SHP77 treated with DMSO at 0.1 percent for 48 hours (cell line): ENCODE results near the gene IL1RL2.

ENCODE experiments used
- DNase-seq: peaks from one replicate; lab custom pipeline; 2025; lab: John Stamatoyannopoulos, UW

IL1RL2 gene

DNA sequence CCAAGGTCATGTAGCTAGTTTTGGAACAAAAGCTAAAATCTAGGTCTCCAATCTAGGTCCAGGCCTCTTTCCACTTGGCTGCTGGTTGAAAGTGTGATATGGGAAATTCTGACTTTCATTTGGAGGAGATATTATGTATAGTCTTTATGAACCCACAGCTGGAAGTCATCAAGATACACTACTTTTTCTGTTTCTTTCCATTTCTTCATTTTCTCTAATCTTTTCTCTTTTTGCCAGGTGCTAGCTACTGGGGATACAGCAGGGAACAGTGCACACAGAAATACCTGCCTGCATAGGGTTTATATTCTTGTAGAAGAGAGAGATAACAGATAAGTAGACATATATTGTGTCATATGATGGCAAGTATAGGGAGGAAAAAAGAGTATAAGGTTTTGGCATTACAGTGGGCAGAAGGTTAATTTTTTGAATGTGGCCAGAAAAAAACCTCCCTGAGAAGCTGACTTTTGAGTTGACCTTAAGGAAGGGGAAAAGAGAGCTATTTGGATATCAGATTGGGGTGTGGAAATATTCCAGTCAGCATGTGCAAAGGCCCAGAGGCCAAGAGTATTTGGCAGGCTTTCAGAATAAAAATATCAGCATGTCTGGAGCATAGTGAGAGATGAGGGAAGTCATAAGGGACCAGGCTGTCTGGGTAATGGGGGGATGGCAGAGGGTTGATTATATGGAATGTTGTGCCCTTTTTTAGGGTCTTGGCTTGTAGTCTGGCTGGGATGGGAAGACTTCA, 28.6 kb upstream of the IL1RL2 start:
- DNase-seq = no peak

DNA sequence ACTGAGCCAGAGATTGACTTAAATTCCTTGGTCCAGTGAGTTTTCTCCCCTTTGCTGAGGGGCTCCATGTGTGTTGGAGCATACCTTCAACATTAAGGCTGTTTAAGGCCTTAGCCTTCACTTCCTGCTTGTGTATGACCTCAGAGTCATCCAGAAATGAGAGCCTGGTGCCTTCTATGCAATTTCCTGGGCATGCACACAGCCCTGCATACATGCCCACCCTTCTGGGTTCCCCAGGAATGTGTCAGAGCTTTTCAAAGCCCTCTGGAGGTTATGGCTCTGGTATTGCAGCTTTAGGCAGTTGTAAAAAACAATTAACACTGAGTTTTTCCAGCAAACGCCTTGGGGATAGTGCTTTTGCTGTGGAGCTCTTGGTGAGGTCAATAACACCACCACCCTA, 27.5 kb upstream of the IL1RL2 start:
- no peak for DNase-seq

DNA sequence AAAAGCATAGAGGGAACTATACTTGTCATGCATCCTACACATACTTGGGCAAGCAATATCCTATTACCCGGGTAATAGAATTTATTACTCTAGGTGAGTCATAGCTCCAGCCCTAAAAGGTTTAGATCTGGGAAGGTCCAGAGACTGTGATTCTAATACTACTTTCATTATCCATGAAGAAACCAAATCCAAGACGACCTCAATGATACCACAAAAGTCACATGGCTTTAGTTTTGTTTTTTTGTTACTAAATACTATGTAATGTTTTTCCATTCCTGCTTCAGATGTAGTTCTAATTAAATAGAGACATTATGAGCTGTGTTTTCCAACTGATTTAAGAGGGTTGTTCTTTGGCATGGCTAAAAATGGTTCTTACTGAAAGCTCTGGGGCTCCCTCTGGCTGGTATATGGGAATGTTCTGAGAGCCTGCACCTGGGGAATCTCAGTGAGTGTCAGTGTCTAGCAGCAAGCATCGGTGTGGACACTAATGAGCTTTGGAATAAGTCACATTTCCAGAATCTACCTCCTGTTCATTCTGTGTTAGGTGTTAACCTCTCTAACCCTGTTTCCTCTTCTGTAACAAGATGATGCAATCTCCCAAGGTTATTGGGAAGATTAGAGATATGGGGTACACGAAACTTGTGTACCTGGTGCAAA, 20.5 kb upstream of the IL1RL2 start:
- no peak for DNase-seq

DNA sequence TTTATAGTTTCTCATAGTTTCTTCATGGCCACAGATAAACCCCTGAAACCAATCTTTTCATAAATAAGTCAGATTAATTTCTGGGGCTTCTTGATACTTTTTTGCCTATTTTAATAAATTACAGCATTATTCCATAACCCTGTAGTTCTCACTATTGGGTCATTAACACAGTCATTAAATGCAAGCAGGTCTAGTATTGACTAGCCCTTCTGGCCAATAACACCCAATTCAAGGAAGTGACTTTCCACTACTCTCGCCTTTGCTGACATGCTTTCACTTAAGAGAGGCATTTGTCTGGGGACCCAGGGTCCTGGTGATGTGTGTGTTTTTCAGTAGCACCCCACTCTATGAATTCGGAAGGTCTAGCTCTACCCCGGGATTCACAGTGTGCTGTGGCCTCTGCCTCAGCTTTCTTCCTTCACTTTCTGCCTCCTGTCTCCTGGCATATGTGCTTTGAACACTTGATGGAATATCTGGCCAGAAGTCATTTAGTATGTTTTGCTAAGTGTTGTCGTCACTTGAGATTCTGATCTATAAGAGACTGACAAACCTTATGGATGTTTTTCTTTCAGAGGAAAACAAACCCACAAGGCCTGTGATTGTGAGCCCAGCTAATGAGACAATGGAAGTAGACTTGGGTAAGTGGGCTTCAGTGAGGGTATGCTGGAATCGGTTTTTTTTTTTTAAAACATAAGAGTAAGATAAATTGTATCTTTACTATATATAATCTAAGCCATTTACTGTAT, 18.6 kb upstream of the IL1RL2 start:
- no peak for DNase-seq

DNA sequence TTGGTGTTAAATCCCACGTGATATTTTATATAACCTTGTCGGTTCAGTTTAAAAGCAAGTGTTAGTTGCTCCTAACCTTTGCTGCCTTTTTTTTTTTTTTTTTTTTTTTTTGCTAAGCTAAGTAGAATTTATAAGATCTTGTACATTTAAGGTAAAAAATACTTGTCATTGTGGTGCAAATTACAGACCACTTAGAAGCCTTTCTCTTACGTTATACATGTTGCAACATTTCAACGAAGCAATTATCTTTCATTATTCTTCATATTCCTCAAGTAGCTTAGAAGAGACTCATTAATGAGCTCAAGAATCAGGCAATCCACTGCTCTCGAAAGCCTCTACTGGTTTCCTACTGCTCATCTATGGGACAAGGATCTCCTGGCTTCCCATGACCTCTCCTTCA, 14.9 kb upstream of the IL1RL2 start:
- no peak for DNase-seq

DNA sequence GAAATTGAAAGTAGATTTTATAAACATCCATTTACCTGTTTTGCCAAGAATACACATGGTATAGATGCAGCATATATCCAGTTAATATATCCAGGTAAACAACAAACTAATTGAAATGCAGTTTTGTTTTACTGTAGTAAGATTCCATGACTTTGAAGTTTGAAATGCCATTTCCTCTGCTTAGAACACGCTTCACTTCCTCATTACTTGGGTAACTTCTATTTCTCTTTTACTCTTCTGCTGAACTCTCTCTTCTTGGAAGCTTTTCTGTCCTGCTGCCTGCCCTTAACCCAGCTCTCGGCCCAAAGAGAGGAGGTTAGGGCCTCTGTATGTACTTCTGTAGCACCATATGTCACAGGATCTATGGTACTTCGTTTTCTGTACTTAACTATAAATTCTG, 14.1 kb upstream of the IL1RL2 start:
- no peak for DNase-seq

DNA sequence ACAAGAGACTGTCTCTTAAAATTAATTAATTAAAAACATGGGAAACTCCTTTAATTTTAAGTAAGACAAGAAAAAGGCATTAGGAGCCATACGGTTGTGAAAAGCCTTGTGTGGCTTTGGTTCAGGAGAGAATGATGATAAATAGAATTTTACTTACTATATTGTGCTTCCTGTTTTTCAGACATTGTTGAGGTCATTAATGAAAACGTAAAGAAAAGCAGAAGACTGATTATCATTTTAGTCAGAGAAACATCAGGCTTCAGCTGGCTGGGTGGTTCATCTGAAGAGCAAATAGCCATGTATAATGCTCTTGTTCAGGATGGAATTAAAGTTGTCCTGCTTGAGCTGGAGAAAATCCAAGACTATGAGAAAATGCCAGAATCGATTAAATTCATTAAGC, 10.7 kb upstream of the IL1RL2 start:
- no peak for DNase-seq

DNA sequence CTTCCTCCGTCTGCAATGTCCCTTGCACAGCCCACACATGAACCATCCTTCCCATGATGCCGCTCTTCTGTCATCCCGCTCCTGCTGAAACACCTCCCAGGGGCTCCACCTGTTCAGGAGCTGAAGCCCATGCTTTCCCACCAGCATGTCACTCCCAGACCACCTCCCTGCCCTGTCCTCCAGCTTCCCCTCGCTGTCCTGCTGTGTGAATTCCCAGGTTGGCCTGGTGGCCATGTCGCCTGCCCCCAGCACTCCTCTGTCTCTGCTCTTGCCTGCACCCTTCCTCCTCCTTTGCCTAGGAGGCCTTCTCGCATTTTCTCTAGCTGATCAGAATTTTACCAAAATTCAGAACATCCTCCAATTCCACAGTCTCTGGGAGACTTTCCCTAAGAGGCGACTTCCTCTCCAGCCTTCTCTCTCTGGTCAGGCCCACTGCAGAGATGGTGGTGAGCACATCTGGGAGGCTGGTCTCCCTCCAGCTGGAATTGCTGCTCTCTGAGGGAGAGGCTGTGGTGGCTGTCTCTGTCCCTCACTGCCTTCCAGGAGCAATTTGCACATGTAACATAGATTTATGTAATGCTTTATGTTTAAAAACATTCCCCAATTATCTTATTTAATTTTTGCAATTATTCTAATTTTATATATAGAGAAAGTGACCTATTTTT, 8.9 kb upstream of the IL1RL2 start:
- no peak for DNase-seq

DNA sequence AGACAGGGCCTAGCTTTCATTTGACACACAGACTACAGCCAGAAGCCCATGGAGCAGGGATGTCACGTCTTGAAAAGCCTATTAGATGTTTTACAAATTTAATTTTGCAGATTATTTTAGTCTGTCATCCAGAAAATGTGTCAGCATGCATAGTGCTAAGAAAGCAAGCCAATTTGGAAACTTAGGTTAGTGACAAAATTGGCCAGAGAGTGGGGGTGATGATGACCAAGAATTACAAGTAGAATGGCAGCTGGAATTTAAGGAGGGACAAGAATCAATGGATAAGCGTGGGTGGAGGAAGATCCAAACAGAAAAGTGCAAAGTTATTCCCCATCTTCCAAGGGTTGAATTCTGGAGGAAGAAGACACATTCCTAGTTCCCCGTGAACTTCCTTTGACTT, 7.8 kb upstream of the IL1RL2 start:
- no peak for DNase-seq

DNA sequence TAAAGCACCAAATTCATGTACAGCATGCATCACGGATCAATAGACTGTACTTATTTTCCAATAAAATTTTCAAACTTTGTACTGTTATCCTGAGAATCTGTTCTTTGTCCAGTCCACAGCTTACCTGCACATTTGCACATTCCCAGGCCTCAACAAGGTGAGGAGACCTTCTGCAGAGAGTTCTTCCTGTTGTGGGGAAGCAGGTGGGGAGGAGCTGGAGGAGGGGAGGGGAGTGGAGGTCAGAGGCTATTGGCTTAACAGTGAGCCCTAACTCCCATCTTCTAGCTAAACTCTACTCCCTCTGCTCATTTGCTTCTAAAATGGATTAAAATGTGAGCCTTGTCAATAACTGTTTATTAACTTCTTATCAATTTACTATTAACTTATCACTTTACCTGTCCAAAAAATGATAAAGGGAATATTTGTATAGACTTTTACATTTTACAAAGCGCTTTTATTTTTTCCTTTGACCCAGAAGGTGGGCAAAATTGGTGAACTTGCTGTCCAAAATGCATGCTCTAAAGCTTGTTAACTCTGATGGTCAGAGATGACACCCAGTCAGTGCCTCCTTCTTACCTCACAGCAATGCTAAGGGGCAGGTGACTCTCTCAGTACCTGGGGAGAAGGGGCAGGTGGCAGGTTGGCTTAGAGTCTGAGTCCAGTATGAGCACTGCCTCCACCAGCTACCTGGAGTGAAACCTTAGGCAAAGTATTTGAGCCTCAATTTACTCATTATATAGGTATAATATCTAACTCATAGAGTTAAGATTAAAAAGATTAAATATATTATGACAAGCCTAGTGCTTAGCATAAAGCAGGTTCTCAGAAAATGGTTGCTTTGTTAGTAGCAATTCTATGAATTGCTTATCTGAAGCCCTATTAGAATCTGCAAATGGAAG, 6.8 kb upstream of the IL1RL2 start:
- no peak for DNase-seq

DNA sequence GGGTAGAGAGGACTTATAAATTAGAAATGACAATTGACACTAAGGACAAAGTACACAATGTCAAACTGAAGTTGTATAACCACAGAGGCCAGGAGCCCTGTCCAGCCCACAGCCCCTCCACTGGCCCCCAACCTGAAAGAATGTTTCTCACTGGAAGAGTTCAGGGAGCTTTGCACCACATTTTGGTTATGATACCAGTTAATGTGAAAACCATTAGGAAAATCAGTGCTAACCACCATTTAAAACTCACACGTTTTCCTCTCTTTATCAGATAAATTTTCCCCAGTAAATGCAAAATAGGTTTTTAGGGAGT, 6.2 kb upstream of the IL1RL2 start:
- DNase-seq = no peak

DNA sequence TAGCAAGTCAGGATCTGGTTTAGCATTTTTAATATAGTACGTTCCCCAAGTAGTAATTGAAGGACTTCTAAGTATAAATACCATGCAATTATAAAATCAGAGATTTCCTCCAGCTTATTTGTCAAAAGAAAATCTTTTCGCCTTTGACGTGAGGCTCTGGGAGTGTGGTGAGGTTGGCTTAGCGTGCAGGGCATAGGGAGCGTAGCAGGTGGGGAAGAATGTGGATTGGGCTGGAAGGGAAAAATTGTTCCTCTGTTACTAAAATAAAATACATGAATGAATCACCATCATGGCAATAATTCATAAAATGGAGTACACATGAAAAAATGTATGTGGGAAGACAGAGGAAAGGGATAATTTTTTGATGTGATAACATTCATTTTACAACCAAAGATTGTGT, 5.4 kb upstream of the IL1RL2 start:
- DNase-seq = no peak

DNA sequence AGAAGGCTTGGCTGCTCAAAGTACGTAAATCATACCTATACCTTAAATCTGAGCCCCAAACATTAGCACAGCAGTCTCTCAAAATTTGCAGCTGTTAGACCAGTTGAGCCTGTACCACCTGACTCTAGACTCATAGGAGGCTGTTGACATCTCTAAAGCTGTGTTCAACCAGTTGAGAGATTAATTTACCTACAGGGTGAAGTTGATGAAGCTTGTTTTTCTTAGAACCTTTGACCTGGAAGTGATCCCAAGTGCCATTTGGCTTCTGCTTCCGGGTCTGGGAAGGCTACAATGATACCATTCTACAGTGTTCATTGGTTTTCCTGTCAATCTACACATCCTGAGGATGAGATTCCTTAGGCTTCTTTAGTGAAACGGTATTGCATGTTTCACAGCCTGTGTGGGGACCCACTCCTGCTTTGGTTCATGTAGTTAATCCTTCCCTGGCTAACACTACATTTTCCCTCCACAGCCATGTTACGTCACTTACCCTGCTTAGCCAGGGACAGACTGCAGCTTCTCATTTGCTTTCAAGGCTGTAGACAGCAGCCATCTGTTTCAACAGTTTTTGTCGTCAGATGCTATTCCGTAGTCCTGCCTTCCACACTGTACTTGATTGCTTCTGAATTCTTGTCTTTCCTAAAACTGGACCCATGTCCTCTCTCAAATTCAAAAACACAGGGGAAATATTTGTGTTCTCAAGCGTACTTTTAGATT, 4.7 kb upstream of the IL1RL2 start:
- DNase-seq = no peak

DNA sequence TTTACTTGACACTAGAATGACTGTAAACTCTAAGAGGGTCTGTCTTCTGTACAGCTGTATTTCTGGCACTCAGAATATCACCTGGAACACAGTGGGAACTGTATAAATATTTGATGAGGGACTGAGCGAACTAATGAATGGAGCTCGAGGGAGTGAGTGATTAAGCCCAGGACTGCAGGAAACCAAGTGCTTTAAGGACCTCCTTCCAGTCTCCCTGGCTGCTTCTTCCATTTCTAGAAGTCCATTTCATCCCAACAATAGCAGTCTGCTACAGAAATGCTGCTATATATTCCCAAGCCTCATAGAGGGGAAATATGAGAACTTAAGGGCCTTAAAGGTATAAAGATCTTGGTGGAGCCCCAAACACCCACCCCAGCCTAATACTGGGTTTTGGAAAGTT, 2.8 kb upstream of the IL1RL2 start:
- DNase-seq = no peak

DNA sequence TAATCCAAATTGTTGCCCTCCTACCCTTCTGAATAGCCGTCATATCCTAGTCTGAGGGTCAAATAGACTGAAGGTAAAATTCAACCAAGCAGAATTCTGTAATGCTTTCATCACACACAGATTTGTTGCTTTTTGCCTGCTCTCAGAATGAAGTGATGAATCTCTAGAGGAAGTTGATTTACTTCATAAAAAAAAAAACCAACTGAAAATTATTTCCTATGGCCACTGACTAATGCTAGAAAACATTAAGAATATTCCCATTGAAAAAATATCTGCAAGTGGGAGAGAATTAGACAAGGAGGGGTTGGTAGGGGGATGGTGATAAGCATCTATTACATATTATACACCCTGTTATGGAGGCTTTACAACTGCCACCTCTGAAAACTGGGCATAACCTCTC, 2.3 kb upstream of the IL1RL2 start:
- no peak for DNase-seq

DNA sequence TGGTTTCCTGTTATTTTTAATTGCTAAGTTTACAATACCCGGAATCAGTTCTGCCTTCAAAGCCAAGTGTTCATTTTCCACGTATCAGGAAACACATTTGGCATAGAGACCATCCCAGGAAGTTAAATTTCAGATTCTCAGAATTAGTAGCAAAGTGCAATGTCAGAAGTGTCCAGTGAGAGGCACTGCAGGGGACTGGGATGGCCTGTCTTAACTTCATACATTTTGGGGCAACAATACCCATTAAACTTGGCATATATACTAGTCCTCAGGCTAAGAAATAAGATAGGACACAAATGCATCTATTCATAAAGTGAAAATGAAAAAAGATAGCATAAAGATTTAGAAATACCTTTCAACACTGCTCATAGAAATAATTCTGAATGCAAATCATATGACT, 1.5 kb upstream of the IL1RL2 start:
- no peak for DNase-seq

DNA sequence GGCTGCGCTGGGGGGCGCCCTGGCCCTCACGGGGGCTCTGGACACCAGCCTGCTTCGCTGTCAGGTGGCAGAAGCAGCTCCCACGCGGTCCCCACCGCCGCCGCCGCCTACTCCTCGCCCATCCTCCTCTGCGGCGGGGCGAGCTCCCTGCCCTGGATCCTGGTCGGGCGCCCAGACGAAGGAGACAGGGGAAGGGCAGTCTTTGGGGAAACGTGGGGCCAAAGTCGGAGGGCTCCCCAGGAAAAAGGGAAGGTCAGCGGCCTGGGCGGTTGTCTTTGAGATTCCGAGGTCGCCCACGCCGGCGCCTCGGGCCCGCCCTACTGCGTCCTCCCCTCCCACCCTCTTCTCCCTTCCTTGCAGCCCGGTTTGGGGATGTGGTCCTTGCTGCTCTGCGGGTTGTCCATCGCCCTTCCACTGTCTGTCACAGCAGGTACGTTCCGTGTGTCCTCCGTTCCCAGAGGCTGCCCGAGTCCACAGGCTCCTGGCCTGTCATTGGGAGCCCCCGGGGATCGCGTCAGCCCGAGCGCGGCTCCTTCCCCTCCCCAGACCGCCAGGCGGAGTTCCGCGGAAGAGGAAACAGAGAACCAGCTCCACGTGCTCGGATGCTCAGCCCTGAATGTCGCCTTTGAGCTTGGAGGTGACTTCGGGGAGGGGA, 800 bp downstream of the IL1RL2 start:
- DNase-seq = no peak

DNA sequence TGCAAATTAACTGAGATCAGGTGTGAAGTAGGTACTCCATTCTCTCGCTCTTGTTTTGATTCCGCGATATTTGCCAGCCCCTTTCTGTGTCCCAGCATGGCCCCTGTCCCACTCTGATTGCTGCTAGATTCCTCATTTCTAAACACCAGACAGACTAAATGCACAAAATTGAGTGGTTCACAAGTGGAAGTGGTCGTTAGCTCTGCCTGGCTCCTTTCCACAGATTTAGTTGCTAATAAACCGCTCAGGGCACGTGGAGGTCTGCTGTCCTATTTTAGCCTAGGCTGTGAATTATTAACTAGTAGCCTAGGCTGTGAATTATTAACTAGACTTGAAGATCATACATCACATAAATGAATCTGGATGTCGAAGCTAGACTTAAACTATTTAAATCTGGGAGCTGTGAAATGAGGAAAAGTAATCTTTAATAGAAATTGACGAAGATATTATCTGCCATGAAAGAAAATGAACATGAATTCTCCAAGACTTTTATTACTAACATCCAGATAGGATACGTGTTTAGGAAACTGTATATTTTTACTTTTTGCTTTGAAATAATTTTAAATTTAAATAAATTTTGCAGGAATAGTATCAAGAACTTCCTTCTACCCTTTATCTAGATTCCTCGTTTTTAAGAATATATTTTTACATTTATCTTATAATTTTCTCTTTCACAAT, 3.7 kb downstream of the IL1RL2 start:
- no peak for DNase-seq

DNA sequence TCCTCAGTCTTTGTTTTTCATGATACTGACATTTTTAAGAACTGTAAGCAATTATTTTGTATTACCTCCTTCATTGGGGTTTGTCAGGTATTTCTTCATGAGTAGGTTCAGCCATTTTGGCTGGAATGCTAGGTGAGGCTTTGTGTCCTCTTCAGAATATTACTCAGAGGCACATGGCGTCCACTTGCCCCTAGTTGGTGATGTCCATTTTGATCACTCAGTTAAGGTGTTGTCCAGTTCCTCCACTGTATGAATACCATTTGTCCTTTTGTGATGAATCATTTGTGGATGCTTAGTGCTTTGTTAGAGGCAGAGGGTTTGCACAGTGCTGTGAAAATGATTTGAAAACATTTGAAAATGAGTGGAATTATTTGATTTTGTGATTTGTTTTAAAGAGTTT, 4.7 kb downstream of the IL1RL2 start:
- DNase-seq = no peak

DNA sequence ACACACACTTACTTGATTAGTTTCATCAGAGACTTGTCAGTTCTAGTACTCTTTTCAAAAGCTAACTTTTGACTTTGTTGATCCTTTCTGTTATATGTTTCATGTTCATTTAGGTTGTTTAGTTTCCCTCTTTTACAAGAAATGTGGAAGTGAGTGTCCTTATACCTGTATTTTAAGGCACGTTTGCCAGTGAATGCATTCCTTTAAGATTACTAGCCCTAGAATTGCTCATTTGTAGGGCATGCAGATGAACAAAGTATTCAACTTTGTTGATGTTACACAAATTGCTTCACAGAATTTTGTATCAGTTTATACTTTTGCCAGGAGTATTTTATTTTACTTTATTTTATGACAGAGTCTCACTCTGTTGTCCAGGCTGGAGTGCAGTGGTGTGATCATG, 6.3 kb downstream of the IL1RL2 start:
- DNase-seq = no peak
